Right lobe of liver (tissue), 6 donors: ENCODE data around the gene DGUOK. TPM values are rescaled to one million over a fixed set of nuclear protein-coding genes. Genes with fewer than 3 reads are reported as not detected.

Source experiments
- ATAC-seq, 4 donors: fragments of 200-7000 bp; cut with Tn5 transposase; one replicate each; pipeline ENCODE4 v1.9.1; 2020; ENCODE audit warnings: mild to moderate bottlenecking in 4 of 4, moderate library complexity in 4 of 4
- DNase-seq, 3 donors: peaks; one replicate each; pipeline ENCODE4 v3.0.0-alpha.2; 2020
- H3K27ac ChIP-seq, 3 donors: fragments of 200-600 bp; one replicate each; pipeline ENCODE4 v1.8.0; 2022
- H3K27me3 ChIP-seq, 2 donors: fragments of 200-600 bp; one replicate each; pipeline ENCODE4 v1.8.0; 2022
- H3K36me3 ChIP-seq, 4 donors: fragments of 200-600 bp; sonication (generic) in 1 of 4; one replicate each; pipeline versions ENCODE4 v1.5.1 to v1.8.0; 2017 to 2022; ENCODE audit warnings: control low read depth in 1 of 4
- H3K4me1 ChIP-seq, 4 donors: fragments of 200-600 bp; sonication (generic) in 1 of 4; one replicate each; pipeline versions ENCODE4 v1.5.1 to v1.8.0; 2017 to 2022; ENCODE audit warnings: control low read depth in 1 of 4
- H3K4me3 ChIP-seq, 3 donors: fragments of 200-600 bp; one replicate each; pipeline ENCODE4 v1.8.0; 2022
- H3K9me3 ChIP-seq, 4 donors: fragments of 200-600 bp; sonication (generic) in 1 of 4; one replicate each; pipeline versions ENCODE4 v1.5.1 to v1.8.0; 2017 to 2022; ENCODE audit warnings: control low read depth in 1 of 4
- CTCF ChIP-seq, 4 donors: fragments of 200-600 bp in 3 of 4; fragments of 450-650 bp in 1 of 4; IDR thresholded peaks; one replicate each; pipeline versions ENCODE4 v1.5.1 to v1.8.0; 2016 to 2022; ENCODE audit warnings: antibody characterized with exemption in 4 of 4, mild to moderate bottlenecking in 2 of 4
- POLR2A ChIP-seq: fragments of 450-650 bp; IDR thresholded peaks from one replicate; pipeline ENCODE4 v1.6.1; 2017; ENCODE audit warnings: antibody characterized with exemption, mild to moderate bottlenecking
- WGBS: methylation state at CpG from one replicate; pipeline ENCODE4 v1.1.6; 2018; ENCODE audit warnings: low coverage, low lambda C conversion rate; ENCODE audit not compliant: insufficient coverage; ENCODE audit errors: missing lambda C conversion rate; 5-methylcytosine and 5-hydroxymethylcytosine counted together
- intact Hi-C, 2 donors: fragments of 100-400 bp; cut with DNase I; formaldehyde crosslinking; loops; one replicate each; pipeline versions ENCODE4 v1.11.2 to v1.14.1; 2022
- total RNA-seq, 6 experiments: library from RNA; depleted of rRNA in 2 of 6; stranded (reverse); fragments of >200 nt in 2 of 6; fragmentation: NEBNext Ultra II Directional in 3 of 6; extraction: Animal tissue kit (Norgen Biotek cat#: 25700) in 3 of 6; gene quantifications; one replicate each; pipeline versions ENCODE4 v1.1.0 to v1.2.4, GENCODE V29; 2016 to 2023
- donor health status: DM: no; HTN: yes; CAD: no.
- donor health status: DM: no; HTN: no; CAD: no.
- donor health status: DM: no; HTN: no; CAD: no.
- donor health status: DM: no; HTN: yes; CAD: no.
- donor health status: DM: no; HTN: yes; CAD: no.

DGUOK gene
- total RNA-seq, 6 experiments from 2014 or later, result 16.6 to 33.1 (median 22.6) TPM

GRCh38 chr2:73987948-73988700 lies 61.4 kb downstream of the DGUOK start:
- no peak for DNase-seq
- H3K27ac ChIP-seq, result no peak overlapping the region
- H3K4me3 ChIP-seq, result peak overlapping the region in 2 of 3 donors; percentile 4 to 27
- no peaks in the 10 kb centered on the region for H3K36me3 ChIP-seq
- no peaks in the 10 kb centered on the region for H3K9me3 ChIP-seq
- TF ChIP-seq CTCF (IDR thresholded peaks at IDR 0.05) (no peak), POLR2A (no peak)
- H3K27me3 ChIP-seq, result no peaks in the 10 kb centered on the region
- intact Hi-C loops, result no loop called here
- 82% methylated on average over 6 of the region's 10 CpGs for WGBS
- H3K4me1 ChIP-seq, result peaks cover 0 to 30% (median 9%) of the 10 kb centered on the region in 4 donors
- no peak for ATAC-seq

DNA sequence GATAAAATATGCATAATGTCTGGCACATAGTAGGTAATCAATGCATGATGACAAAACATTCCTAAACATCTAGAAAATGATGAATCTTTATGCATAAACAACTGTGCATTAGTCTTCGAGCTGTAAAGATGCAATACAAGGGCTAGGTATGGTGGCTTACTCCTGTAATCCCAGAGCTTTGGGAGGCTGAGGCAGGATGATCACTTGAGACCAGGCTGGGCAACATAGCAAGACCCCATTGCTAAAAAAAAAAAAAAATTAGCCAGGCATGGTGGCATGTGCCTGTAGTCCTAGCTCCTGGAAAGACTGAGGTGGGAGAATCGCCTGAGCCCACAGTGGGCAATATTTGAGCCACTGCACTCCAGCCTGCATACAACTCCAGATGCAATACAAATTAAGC lies 63.3 kb downstream of the DGUOK start:
- H3K27ac ChIP-seq, result no peak overlapping the region
- no peaks in the 10 kb centered on the region for H3K9me3 ChIP-seq
- DNase-seq, result no peak
- ATAC-seq, result no peak
- intact Hi-C loops, result no loop called here
- WGBS, result 100% methylated on average over 2 of the region's 2 CpGs
- peaks cover 0 to 25% (median 5%) of the 10 kb centered on the region in 4 donors for H3K4me1 ChIP-seq
- H3K27me3 ChIP-seq, result no peaks in the 10 kb centered on the region
- TF ChIP-seq POLR2A, result no peak
- no peak for TF ChIP-seq CTCF (IDR thresholded peaks at IDR 0.05)
- H3K36me3 ChIP-seq, result no peaks in the 10 kb centered on the region
- H3K4me3 ChIP-seq, result no peak overlapping the region

DNA sequence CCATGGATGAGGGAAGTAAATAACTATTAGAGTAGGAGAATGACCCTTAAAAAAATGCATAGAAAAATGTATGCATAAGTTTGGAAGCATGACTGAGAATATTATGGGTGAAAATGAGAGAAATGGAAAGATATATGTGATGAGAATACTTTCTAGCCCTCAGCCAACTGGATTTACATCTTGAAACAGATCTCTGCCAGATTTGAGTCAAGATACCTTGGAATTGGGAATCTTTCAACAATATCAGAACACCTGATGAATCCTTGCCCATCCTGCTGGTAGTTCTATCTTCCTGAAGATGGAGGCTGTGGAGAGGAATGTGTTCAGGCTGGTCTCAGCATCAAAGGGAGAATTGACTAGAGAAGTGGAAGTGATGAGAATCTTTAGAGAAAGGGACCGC lies 63.9 kb downstream of the DGUOK start:
- no peak overlapping the region for H3K27ac ChIP-seq
- DNase-seq (no peak), ATAC-seq (no peak)
- no peak overlapping the region for H3K4me3 ChIP-seq
- H3K36me3 ChIP-seq, result no peaks in the 10 kb centered on the region
- no peak for TF ChIP-seq POLR2A
- no peak for TF ChIP-seq CTCF (IDR thresholded peaks at IDR 0.05)
- intact Hi-C loops, result no loop called here
- no CpG with 5 or more reads among the region's 1 CpG for WGBS
- peaks cover 0 to 25% (median 5%) of the 10 kb centered on the region in 4 donors for H3K4me1 ChIP-seq
- H3K27me3 ChIP-seq, result no peaks in the 10 kb centered on the region
- H3K9me3 ChIP-seq, result no peaks in the 10 kb centered on the region

DNA sequence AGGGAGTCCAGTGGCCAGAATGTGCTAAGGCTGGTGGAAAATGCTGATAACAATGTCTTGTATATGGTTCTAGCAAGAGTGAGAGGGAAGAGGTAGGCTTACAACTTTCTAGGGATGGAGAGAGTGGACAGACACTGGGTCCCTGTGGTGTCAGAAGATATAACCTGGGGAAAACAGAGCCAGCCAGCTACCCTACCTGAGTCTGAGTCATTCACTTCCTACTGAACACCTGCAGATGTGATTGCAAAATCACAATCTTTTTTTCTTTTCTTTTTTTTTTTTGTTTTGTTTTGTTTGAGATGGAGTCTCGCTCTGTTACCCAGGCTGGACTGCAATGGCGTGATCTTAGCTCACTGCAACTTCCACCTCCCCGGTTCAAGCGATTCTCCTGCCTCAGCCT lies 65.4 kb downstream of the DGUOK start:
- Histone ChIP-seq H3K4me1 (peaks cover 0 to 16% (median 0%) of the 10 kb centered on the region in 4 donors), H3K9me3 (no peaks in the 10 kb centered on the region), H3K4me3 (no peak overlapping the region), H3K36me3 (no peaks in the 10 kb centered on the region), H3K27me3 (no peaks in the 10 kb centered on the region), H3K27ac (no peak overlapping the region)
- intact Hi-C loops, result no loop called here
- ATAC-seq, result no peak
- WGBS, result 100% methylated on average over 4 of the region's 4 CpGs
- DNase-seq, result no peak
- no peak for TF ChIP-seq POLR2A

GRCh38 chr2:73993376-73993775 lies 66.7 kb downstream of the DGUOK start:
- ATAC-seq, result no peak
- intact Hi-C loops, result no loop called here
- TF ChIP-seq CTCF (IDR thresholded peaks at IDR 0.05) (no peak), POLR2A (no peak)
- Histone ChIP-seq H3K4me3 (no peak overlapping the region), H3K9me3 (no peaks in the 10 kb centered on the region), H3K4me1 (peaks cover 0 to 3% (median 0%) of the 10 kb centered on the region in 4 donors), H3K27me3 (no peaks in the 10 kb centered on the region), H3K36me3 (no peaks in the 10 kb centered on the region), H3K27ac (no peak overlapping the region)
- DNase-seq, result no peak
- 66% methylated on average over 3 of the region's 3 CpGs for WGBS
